Measurements from ENCODE around the gene PLCD3.

- TF ChIP-seq EZH2phosphoT487 (conservative IDR thresholded peaks at IDR 0.05; ENCODE audit: low read length) (no peak), CTCF (IDR thresholded peaks at IDR 0.05; ENCODE audit: insufficient read depth, low read length, poor library complexity, severe bottlenecking) (no peak)
Measured at GRCh38 chr17:45128989-45129388, 3.3 kb downstream of the PLCD3 start.

Measured in SU-DHL-6 (cell line).